Heart right ventricle (tissue), 16 donors: ENCODE measurements around the gene CDKAL1. TPM values are rescaled to one million over a fixed set of nuclear protein-coding genes. Genes with fewer than 3 reads are reported as not detected.
"Not testable (repeated sequence)": the region's sequence is repeated elsewhere in the genome, so short reads cannot be mapped to it uniquely, and the experiment has no call there.

Experiments used
- ATAC-seq, 8 donors: fragments of 200-7000 bp; cut with Tn5 transposase; one replicate each; pipeline ENCODE4 v1.9.1; 2020; ENCODE audit warnings: mild to moderate bottlenecking in 8 of 8, moderate library complexity in 8 of 8, moderate number of reproducible peaks in 1 of 8
- DNase-seq, 2 donors: peaks; one replicate each; pipeline ENCODE4 v3.0.0-alpha.2; 2020
- H3K27ac ChIP-seq, 10 donors: fragments of 200-600 bp; sonication (generic) in 2 of 10; one replicate each; pipeline versions ENCODE4 v1.5.0 to v1.8.0; 2020 to 2022; ENCODE audit warnings: mild to moderate bottlenecking in 3 of 10
- H3K27me3 ChIP-seq, 7 donors: fragments of 200-600 bp; one replicate each; pipeline ENCODE4 v1.8.0; 2021 to 2022; ENCODE audit warnings: mild to moderate bottlenecking in 2 of 7
- H3K36me3 ChIP-seq, 9 donors: fragments of 200-600 bp; sonication (generic) in 1 of 9; one replicate each; pipeline versions ENCODE4 v1.5.0 to v1.8.0; 2020 to 2022; ENCODE audit warnings: mild to moderate bottlenecking in 2 of 9
- H3K4me1 ChIP-seq, 9 donors: fragments of 200-600 bp; sonication (generic) in 1 of 9; one replicate each; pipeline versions ENCODE4 v1.5.0 to v1.8.0; 2020 to 2022; ENCODE audit warnings: mild to moderate bottlenecking in 4 of 9
- H3K4me3 ChIP-seq, 10 donors: fragments of 200-600 bp; sonication (generic) in 2 of 10; one replicate each; pipeline versions ENCODE4 v1.5.0 to v1.8.0; 2020 to 2022; ENCODE audit warnings: mild to moderate bottlenecking in 7 of 10, moderate library complexity in 2 of 10
- H3K9me3 ChIP-seq, 11 donors: fragments of 200-600 bp in 10 of 11; sonication (generic) in 2 of 11; one replicate each; pipeline versions ENCODE4 v1.5.0 to v1.8.0; 2013 to 2022; ENCODE audit warnings: mild to moderate bottlenecking in 2 of 11, control low read depth in 1 of 11, moderate library complexity in 1 of 11
- WGBS, 2 donors: extraction: QIAGEN DNeasy Blood & Tissue Kit; methylation state at CpG; one replicate each; pipeline ENCODE4 v1.1.7; 2013; ENCODE audit warnings: inconsistent platforms in 1 of 2; 5-methylcytosine and 5-hydroxymethylcytosine counted together
- intact Hi-C, 10 donors: fragments of 100-400 bp; cut with DNase I; formaldehyde crosslinking; loops; one replicate each; pipeline versions ENCODE4 v1.11.1 to v1.14.2; 2022
- polyA plus RNA-seq, 2 donors: library from polyadenylated mRNA; stranded (reverse); fragments of 200-250 nt; gene quantifications; one replicate each; pipeline ENCODE4 v1.2.3, GENCODE V29; 2013
- total RNA-seq, 10 donors: library from RNA; stranded (reverse); fragmentation: NEBNext Ultra II Directional in 3 of 10; extraction: Animal tissue kit (Norgen Biotek cat#: 25700) in 3 of 10; gene quantifications; one replicate each; pipeline versions ENCODE4 v1.2.1 to v1.2.4, GENCODE V29; 2021 to 2023
- TF ChIP-seq, protein P1 (sequence below), 9 donors: fragments of 200-600 bp; sonication (generic) in 2 of 9; IDR thresholded peaks; one replicate each; pipeline versions ENCODE4 v1.5.0 to v1.8.0; 2021 to 2022; ENCODE audit warnings: antibody characterized with exemption in 9 of 9, mild to moderate bottlenecking in 5 of 9, moderate library complexity in 1 of 9
- donor health status: Arrhythmogenic right ventricular cardiomyopathy.
- donor health status: ischemic (EF 13 %, LVEDD 7.1; RV severe dilation, severe dysfunction).
- donor health status: healthy with polysubstance abuse.
- donor health status: DM: no; HTN: yes; CAD: no.
- donor health status: DM: no; HTN: no; CAD: no.
- donor health status: ischemic (EF 25% LVEDD 6.9; RV normal size, moderate dysfunction).
- donor health status: ischemic (EF 25% LVEDD 5.7; RV mildly dilated, moderate dysfunction).
- donor health status: healthy.
- donor health status: DM: yes; HTN: yes; CAD: no.
- donor health status: Ischemic cardiomyopathy.
- donor health status: ischemic (EF 35%, LVEDD 5.7; RV mildly dilated, moderate dysfunction).
- donor health status: nonischemic (EF 11% LVEDD 7.7; RV severe dilation, severe dysfunction).
- donor health status: DM: yes; HTN: yes; CAD: no.
- donor health status: PGD.
- donor health status: ischemic (EF 29% LVEDD 5.4; RV normal size, mild dysfunction).
- donor health status: nonischemic (EF 23%, LVEDD 6.1; RV moderate dilation, normal function).

The CDKAL1 gene
- total and polyA plus RNA-seq, 12 donors, result 3.2 to 14.0 (median 10.6) TPM

DNA sequence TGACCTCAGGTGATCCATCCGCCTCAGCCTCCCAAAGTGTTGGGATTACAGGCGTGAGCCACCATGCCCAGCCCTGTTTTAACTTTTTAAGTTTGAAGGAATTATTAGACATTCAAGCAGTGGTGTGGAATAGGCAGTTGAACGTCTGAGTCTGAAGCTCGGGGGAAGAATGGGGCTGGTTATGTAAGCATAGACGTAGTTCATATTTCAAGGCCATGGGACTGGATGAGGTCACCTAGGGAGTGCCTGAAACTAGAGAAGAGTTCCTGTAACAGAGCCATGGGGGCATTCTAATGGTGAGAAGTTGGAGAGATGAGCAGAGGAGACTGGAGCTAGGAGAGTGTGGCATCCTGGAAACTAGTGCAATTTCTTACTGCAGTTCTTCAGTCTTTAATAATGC lies 6.4 kb downstream of the CDKAL1 start:
- intact Hi-C loops, result no loop called here

DNA sequence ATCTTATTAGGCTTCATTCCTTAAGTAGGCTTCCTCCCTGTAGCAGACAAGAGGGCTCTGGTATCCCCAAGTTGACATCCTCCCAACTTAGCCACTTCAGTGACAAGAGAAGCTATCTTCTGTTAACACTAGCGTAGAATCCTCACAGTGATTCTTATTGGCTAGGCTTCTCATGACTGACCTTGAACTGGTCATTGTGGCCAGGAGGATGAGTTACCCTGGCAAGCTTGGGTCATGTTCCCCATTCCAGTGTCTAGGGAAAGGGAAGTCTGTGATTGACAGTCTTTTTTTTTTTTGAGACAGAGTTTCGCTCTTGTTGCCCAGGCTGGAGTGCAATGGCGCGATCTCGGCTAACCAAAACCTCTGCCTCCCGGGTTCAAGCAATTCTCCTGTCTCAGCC lies 7.1 kb downstream of the CDKAL1 start:
- Histone ChIP-seq H3K27me3 (no peaks in the 10 kb centered on the region), H3K36me3 (peaks cover 0 to 51% (median 7%) of the 10 kb centered on the region in 9 donors), H3K4me1 (peaks cover 0 to 13% (median 7%) of the 10 kb centered on the region in 9 donors), H3K9me3 (no peaks in the 10 kb centered on the region), H3K27ac (no peak overlapping the region), H3K4me3 (no peak overlapping the region)
- DNase-seq (no peak), ATAC-seq (no peak)
- intact Hi-C loops, result no loop called here
- 95 to 99% methylated on average over 6 of the region's 6 CpGs for WGBS, 2 donors
- TF ChIP-seq, protein P1, sequence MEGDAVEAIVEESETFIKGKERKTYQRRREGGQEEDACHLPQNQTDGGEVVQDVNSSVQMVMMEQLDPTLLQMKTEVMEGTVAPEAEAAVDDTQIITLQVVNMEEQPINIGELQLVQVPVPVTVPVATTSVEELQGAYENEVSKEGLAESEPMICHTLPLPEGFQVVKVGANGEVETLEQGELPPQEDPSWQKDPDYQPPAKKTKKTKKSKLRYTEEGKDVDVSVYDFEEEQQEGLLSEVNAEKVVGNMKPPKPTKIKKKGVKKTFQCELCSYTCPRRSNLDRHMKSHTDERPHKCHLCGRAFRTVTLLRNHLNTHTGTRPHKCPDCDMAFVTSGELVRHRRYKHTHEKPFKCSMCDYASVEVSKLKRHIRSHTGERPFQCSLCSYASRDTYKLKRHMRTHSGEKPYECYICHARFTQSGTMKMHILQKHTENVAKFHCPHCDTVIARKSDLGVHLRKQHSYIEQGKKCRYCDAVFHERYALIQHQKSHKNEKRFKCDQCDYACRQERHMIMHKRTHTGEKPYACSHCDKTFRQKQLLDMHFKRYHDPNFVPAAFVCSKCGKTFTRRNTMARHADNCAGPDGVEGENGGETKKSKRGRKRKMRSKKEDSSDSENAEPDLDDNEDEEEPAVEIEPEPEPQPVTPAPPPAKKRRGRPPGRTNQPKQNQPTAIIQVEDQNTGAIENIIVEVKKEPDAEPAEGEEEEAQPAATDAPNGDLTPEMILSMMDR (IDR thresholded peaks at IDR 0.05), result no peak

More for the DNA sequence above, 6.4 kb downstream of the CDKAL1 start:
- WGBS, 2 donors, result 76 to 84% methylated on average over 5 of the region's 5 CpGs
- Histone ChIP-seq H3K9me3 (no peaks in the 10 kb centered on the region), H3K36me3 (peaks cover 0 to 44% (median 5%) of the 10 kb centered on the region in 9 donors), H3K27me3 (no peaks in the 10 kb centered on the region), H3K4me1 (peaks cover 0 to 17% (median 12%) of the 10 kb centered on the region in 9 donors), H3K27ac (peak overlapping the region in 1 of 10 donors; percentile 34), H3K4me3 (no peak overlapping the region)
- ATAC-seq (peak in 6 of 8 donors; percentile 38 to 75 (median 56)), DNase-seq (no peak)
- TF ChIP-seq, protein P1 (IDR thresholded peaks at IDR 0.05), result no peak

GRCh38 chr6:20542927-20543602 lies 8.8 kb downstream of the CDKAL1 start:
- intact Hi-C loops, result no loop called here
- WGBS, 2 donors, result 82 to 86% methylated on average over 2 of the region's 2 CpGs

DNA sequence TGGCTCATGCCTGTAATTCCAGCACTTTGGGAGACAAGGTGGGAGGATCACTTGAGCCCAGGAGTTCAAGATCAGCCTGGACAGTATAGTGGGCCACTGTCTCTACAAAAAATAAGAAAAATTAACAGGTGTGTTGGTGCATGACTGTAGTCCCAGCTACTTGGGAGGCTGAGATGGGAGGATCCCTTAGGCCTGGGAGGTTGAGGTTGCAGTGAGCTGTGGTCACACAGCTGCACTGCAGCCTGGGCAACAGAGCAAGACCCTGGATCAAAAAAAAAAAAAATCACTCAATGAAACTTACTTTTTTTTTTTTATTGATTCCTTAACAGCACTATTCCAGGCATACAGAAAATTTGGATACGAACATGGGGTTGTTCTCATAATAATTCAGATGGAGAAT lies 14.0 kb downstream of the CDKAL1 start:
- Histone ChIP-seq H3K4me3 (no peak overlapping the region), H3K36me3 (peaks cover 0 to 80% (median 35%) of the 10 kb centered on the region in 9 donors), H3K4me1 (peaks cover 0 to 2% (median 0%) of the 10 kb centered on the region in 9 donors), H3K27ac (no peak overlapping the region), H3K9me3 (no peaks in the 10 kb centered on the region), H3K27me3 (no peaks in the 10 kb centered on the region)
- intact Hi-C loops, result no loop called here
- WGBS, 2 donors, result 92 to 97% methylated on average over 1 of the region's 1 CpG
- TF ChIP-seq, protein P1 (IDR thresholded peaks at IDR 0.05), result no peak
- DNase-seq, result no peak
- no peak for ATAC-seq

More at GRCh38 chr6:20542927-20543602, 8.8 kb downstream of the CDKAL1 start:
- no peak for DNase-seq
- TF ChIP-seq, protein P1 (IDR thresholded peaks at IDR 0.05), result no peak
- no peak overlapping the region for H3K4me3 ChIP-seq
- peaks cover 0 to 13% (median 7%) of the 10 kb centered on the region in 9 donors for H3K4me1 ChIP-seq
- no peak overlapping the region for H3K27ac ChIP-seq
- H3K36me3 ChIP-seq, result peaks cover 0 to 61% (median 18%) of the 10 kb centered on the region in 9 donors
- no peaks in the 10 kb centered on the region for H3K9me3 ChIP-seq
- H3K27me3 ChIP-seq, result no peaks in the 10 kb centered on the region
- peak in 1 of 8 donors; percentile 14 for ATAC-seq

GRCh38 chr6:20549398-20549797 lies 15.1 kb downstream of the CDKAL1 start:
- DNase-seq, H3K4me3 ChIP-seq, H3K9me3 ChIP-seq, intact Hi-C loops, ATAC-seq, H3K4me1 ChIP-seq, H3K27ac ChIP-seq, H3K27me3 ChIP-seq: not testable (repeated sequence)
- WGBS, 2 donors, result 97 to 99% methylated on average over 3 of the region's 3 CpGs
- peaks cover 0 to 91% (median 39%) of the 10 kb centered on the region in 9 donors for H3K36me3 ChIP-seq
